Measurements from ENCODE around the gene SFSWAP. TPM values are rescaled to one million over a fixed set of nuclear protein-coding genes. Genes with fewer than 3 reads are reported as not detected.
"Not testable (repeated sequence)": the region's sequence is repeated elsewhere in the genome, so short reads cannot be mapped to it uniquely, and the experiment has no call there.

SFSWAP gene
- polyA plus RNA-seq, 4 donors, result 38.6 to 67.9 (median 47.9) TPM

DNA sequence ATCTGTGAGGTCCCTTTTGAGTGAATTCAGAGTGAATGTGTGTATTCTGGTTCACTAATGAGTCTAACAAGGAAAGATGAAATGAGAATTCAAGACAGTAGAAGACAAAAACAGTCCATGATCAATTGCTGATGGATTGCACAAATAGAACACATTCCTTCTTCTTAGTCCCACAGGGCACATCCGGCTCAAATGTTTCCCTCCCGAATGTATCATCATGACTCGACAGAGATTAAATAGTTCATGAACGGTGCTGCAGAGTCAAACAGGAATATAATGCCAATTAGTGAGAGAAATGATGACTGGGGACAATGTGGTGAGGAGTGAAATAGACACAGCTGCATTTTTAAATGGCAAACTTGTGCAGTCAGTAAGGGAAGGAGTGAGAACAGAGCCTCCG is 11.5 kb upstream of the SFSWAP start:
- no peak for DNase-seq (ENCODE audit: low read depth in 4 of 4, low spot score in 2 of 4)

DNA sequence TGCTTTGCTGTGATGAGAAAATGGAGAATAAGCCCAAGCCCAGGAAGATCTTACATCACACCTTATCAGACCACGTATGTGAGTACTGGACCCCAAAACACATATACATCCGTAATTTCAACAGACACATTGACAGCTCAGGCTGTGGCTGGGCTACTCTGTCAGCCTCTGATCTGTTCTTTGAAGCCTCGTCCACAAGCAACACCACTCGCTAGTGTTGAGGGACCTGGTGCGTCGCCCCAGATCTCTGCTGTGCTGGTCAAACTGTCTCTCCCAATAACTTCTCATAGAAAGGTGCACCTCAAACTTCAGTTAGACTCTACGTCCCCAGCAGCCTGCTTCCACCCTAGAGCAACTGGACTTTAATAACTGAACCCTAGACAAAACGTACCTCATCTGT is 10.6 kb upstream of the SFSWAP start:
- DNase-seq (ENCODE audit: low read depth in 4 of 4, low spot score in 2 of 4), result no peak

GRCh38 chr12:131701705-131702572 is 9.0 kb upstream of the SFSWAP start:
- no peak for DNase-seq (ENCODE audit: low read depth in 4 of 4, low spot score in 2 of 4)

DNA sequence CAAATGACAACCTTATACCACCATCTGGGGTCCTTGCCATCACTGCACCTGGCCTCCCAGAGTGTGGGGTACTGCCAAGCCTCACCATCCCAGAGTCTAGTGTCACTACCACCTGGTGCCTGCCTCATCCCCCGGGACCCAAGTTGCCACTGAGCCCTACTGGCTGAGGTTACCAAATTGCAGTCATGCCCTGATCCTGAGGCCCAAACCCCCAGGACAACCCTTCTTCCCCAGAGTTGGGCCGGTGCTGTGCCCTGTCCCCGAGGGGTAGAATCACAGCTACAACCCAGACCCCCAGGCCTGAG is 8.4 kb upstream of the SFSWAP start:
- no peak for DNase-seq (ENCODE audit: low read depth in 4 of 4, low spot score in 2 of 4)

- no peak for DNase-seq (ENCODE audit: low read depth in 4 of 4, low spot score in 2 of 4)
Observed at GRCh38 chr12:131703161-131703560, 7.7 kb upstream of the SFSWAP start.

- no peak for DNase-seq (ENCODE audit: low read depth in 4 of 4, low spot score in 2 of 4)
Observed at GRCh38 chr12:131704509-131704908, 6.4 kb upstream of the SFSWAP start.

- DNase-seq (ENCODE audit: low read depth in 4 of 4, low spot score in 2 of 4), result not testable (repeated sequence)
Observed at GRCh38 chr12:131706709-131707108, 4.2 kb upstream of the SFSWAP start.

DNA sequence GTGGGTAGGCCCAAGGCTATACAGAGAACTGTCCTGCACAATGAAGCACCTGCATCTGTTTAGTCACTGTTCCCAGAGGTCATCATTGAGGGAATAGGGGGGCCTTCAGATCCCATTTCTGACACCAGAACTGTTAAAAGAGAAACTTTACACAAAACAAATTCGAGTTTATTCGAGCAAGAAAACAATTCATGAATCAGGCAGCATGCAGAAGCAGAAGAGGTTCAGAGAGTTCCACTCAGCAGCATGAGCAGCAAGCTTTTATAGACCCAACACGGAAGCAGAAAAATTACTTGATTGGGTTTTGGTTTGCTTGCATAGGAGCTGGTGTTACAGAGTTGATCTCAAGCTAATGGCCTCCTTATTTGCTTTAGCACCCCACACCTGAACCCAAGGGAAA is 1.7 kb upstream of the SFSWAP start:
- no peak for DNase-seq (ENCODE audit: low read depth in 4 of 4, low spot score in 2 of 4)

- no peak for DNase-seq (ENCODE audit: low read depth in 4 of 4, low spot score in 2 of 4)
Observed at GRCh38 chr12:131711551-131712205, 788 bp downstream of the SFSWAP start.

DNA sequence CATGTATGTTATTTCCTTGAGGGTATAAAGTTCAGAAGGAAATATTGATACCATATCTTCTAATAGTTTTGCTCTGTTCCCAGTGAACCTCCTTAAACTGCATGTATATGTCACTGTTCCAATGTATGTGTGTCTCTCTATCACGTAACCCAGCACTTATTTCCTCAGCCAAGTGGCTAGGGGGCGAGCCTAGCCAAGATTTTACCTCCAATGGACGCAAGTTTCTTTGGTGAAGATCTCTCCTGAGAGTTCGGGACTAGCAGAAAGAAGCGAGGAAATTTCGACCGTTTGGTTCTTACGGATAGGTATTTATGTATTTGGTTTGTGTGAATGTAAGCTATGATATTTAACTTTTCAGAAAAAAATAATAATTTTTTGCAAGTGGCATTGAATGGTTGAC is 2.5 kb downstream of the SFSWAP start:
- DNase-seq (ENCODE audit: low read depth in 4 of 4, low spot score in 2 of 4), result no peak

GRCh38 chr12:131714759-131715158 is 3.9 kb downstream of the SFSWAP start:
- no peak for DNase-seq (ENCODE audit: low read depth in 4 of 4, low spot score in 2 of 4)

GRCh38 chr12:131716282-131716681 is 5.4 kb downstream of the SFSWAP start:
- DNase-seq (ENCODE audit: low read depth in 4 of 4, low spot score in 2 of 4), result no peak

- no peak for DNase-seq (ENCODE audit: low read depth in 4 of 4, low spot score in 2 of 4)
Observed at GRCh38 chr12:131720241-131720640, 9.4 kb downstream of the SFSWAP start.

- no peak for DNase-seq (ENCODE audit: low read depth in 4 of 4, low spot score in 2 of 4)
Observed at GRCh38 chr12:131720921-131721320, 10.0 kb downstream of the SFSWAP start.

GRCh38 chr12:131721548-131721947 is 10.7 kb downstream of the SFSWAP start:
- no peak for DNase-seq (ENCODE audit: low read depth in 4 of 4, low spot score in 2 of 4)

DNA sequence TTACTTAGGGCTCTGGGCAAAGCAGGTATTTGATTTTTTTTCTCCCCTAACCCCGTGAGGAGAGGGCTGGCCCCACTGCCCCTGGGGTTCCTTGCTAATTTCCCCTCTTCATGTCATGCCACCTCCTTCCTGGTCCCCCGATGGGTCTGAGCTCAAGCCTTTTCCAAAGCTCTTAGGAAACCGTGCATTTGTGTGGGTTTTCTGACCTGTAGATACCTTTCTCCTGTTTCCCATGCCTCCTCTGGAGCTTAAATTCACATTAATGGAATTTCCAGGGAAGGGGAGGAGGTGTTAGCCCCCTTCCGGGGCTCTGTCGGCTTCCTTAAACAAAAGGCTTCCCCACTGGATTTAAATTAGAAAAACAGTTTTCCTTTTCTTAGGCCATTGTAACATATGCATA is 12.6 kb downstream of the SFSWAP start:
- no peak for DNase-seq (ENCODE audit: low read depth in 4 of 4, low spot score in 2 of 4)

DNA sequence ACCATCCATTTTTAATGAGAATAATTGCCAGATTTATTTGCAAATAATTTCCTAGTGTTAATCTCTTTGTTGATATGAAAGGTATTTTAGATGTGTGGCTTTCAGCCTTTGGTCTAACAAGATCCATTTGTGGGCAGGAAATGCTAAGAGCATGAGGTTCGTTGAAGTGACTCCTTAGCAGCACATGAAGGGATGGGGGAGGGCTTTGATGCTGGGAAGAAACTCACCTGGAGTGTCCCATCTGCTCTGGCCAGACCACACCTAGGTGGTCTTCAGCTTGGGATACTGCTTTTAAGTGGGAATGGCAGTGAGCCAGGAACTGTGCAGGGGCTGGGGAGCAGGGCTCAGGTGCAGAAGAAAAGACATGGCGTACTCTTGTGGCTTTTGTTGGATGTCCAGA is 13.6 kb downstream of the SFSWAP start:
- DNase-seq (ENCODE audit: low read depth in 4 of 4, low spot score in 2 of 4), result no peak

- no peak for DNase-seq (ENCODE audit: low read depth in 4 of 4, low spot score in 2 of 4)
Observed at GRCh38 chr12:131725503-131725902, 14.6 kb downstream of the SFSWAP start.

DNA sequence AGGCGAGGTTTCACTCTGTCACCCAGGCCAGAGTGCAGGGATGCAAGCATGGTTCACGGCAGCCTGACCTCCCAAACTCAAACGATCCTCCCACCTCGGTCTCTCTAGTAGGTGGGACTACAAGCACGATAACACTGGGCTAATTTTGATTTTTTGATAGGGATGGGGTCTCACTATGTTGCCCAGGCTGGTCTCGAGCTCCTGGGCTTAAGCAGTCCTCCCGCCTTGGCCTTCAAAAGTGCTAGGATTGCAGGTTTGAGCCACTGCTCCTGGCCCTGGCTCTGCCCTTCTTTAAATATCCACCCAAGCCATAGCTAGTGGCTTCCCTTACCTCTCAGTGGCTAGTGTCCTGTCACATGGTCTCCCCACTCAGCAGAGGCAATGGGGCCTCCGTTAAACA is 17.8 kb downstream of the SFSWAP start:
- DNase-seq (ENCODE audit: low read depth in 4 of 4, low spot score in 2 of 4), result no peak

GRCh38 chr12:131729254-131729955 is 18.5 kb downstream of the SFSWAP start:
- no peak for DNase-seq (ENCODE audit: low read depth in 4 of 4, low spot score in 2 of 4)

- no peak for DNase-seq (ENCODE audit: low read depth in 4 of 4, low spot score in 2 of 4)
Observed at GRCh38 chr12:131732996-131733615, 22.2 kb downstream of the SFSWAP start.
